Large intestine (tissue), 3 donors: ENCODE results near the gene LBHD2. TPM values are rescaled to one million over a fixed set of nuclear protein-coding genes. Genes with fewer than 3 reads are reported as not detected.
A peak's percentile ranks its signal among the peaks of the same experiment; 100 is the strongest.

ENCODE experiments used
- DNase-seq, 2 donors: peaks; one replicate each; pipeline versions ENCODE4 v3.0.0 to v3.0.0-alpha.2; 2013
- H3K27ac ChIP-seq: one replicate; pipeline ENCODE4 v1.5.1; 2013; ENCODE audit warnings: low read length
- H3K27me3 ChIP-seq: 2 replicates; pipeline ENCODE4 v1.6.1; 2013; ENCODE audit warnings: low read length; ENCODE audit not compliant: control insufficient read depth, insufficient read depth
- H3K36me3 ChIP-seq: 2 replicates; pipeline ENCODE4 v1.6.1; 2013; ENCODE audit warnings: low read length; ENCODE audit not compliant: control insufficient read depth, insufficient read depth
- H3K4me1 ChIP-seq: one replicate; pipeline ENCODE4 v1.6.1; 2013; ENCODE audit warnings: low read length; ENCODE audit not compliant: control insufficient read depth, insufficient read depth
- H3K4me3 ChIP-seq: one replicate; pipeline ENCODE4 v1.5.1; 2013; ENCODE audit warnings: low read length
- H3K9me3 ChIP-seq: one replicate; pipeline ENCODE4 v1.6.1; 2013; ENCODE audit warnings: mild to moderate bottlenecking, low read depth, low read length, moderate library complexity; ENCODE audit not compliant: control insufficient read depth
- WGBS: methylation state at CpG from one replicate; pipeline ENCODE4 v1.1.5; 2013; ENCODE audit warnings: low lambda C conversion rate; ENCODE audit not compliant: insufficient coverage; 5-methylcytosine and 5-hydroxymethylcytosine counted together
- polyA plus RNA-seq: library from polyadenylated mRNA; unstranded; fragments of 120-200 nt; gene quantifications from one replicate; pipeline ENCODE4 v1.2.1, GENCODE V29; 2013

LBHD2 gene
- polyA plus RNA-seq, 1 donor, result not detected

DNA sequence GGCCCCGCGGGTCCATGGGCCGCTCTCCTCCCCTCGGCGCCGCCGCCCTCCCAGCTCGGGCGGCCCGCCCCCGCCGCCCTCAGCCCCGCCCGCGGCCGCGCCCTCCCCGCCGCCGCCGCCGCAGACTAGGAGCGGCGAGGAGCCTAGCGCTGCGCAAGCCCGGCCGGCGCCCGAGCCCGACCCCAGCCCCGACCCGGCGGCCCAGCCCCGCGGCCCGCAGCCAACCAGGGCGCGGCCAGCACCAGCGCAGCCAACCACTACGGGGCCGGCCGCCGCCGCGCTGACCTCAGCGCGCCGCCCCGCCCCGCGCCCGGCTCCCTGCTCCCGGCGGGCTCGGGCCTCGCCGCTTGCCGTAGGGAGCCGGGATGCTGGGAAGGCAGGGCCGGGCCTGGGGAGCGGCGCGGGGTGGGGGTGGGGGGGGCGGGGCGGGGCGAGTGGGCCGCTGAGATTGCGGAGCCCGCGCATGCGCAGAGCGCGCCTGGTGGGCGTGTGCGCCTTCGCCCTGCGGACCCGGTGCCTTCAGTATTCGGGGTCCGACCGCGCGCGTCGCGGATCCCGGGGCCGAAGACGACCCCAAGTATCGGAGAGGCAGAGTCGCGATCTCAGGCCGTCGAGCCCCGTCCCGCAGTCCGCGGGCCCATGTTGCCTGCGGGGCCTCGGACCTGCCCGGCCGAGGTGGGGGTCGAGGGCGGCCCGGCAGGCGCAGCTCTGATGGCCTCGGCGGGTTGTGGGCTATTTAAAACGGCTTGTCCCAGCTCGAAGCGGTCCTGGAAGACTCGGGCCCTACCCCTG, 26.4 kb upstream of the LBHD2 start, which contains the start of gene CDC42BPB:
Gene CDC42BPB (minus strand): TSS at position 178 of the 792 bp plus-strand sequence. CDS start 376 bp downstream, outside the sequence.
- Histone ChIP-seq H3K4me3 (peak within 1 kb of the TSS; percentile 91), H3K4me1 (peaks cover 19% of the 10 kb centered on the region), H3K27me3 (no peaks in the 10 kb centered on the region), H3K27ac (peak within 1 kb of the TSS; percentile 89), H3K36me3 (peaks cover 5% of the 10 kb centered on the region), H3K9me3 (no peaks in the 10 kb centered on the region)
- peak; percentile 92 to 96 for DNase-seq
- WGBS, result no CpG with 5 or more reads among the region's 113 CpGs

DNA sequence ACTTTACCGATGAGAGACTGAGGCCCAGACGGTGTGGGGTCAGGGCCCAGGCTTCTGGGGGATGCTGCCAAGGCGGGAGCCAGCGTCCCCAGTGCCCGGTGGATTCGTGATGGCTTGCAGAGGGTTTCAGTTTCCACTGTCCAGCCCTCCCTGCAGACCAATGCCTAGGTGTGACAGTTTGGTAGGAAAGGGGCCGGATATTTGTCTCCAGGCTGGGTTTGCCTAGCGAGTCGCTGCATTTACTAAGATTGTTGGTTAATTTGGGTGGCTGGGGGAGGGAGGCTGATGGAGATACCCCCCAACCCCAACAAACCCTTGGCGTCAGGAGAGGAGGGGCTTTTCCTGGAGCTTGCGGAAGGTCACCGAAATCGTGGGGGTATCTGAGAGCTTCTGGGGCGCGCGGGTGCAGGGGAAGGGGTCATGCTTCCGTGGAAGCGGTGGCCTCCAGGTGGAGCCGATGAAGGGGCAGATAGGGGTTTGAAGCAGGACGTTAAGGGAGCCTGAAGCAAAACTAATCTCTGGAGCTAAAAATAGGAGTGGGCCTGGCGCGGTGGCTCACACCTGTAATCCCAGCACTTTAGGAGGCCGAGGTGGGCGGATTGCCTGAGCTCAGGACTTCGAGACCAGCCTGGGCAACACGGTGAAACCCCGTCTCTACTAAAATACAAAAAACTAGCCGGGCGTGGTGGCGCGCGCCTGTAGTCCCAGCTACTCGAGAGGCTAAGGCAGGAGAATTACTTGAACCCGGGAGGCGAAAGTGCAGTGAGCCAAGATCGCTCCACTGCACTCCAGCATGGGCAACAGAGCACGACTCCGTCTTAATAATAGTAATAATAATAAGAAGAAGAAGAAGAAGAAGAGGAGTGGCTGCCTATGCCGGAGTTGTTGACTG, 25.6 kb upstream of the LBHD2 start:
- Histone ChIP-seq H3K27me3 (no peaks in the 10 kb centered on the region), H3K4me3 (peak overlapping the region; percentile 86), H3K27ac (peak overlapping the region; percentile 74), H3K36me3 (peaks cover 5% of the 10 kb centered on the region), H3K9me3 (no peaks in the 10 kb centered on the region), H3K4me1 (peaks cover 19% of the 10 kb centered on the region)
- no peak for DNase-seq
- 95% methylated on average over 4 of the region's 39 CpGs for WGBS

DNA sequence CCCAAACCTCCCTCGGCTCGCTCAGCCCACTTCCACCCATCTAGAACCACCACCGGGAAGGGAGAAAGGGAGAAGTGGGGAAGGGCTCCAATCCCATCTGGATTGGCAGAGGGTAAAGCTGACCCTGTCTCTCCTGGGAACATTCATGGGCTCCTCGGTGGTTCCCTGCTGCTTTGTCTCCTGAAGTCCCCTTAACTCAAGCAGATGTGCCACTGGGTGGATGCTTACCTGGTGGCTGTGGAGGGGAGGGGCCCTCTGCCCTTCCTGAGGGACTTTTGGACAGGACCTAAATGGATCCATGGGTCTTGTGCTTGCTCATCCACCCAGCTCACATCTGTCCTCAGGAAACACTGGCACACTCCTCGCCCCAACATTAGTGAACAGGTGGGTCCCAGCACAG, 24.5 kb upstream of the LBHD2 start:
- Histone ChIP-seq H3K27ac (no peak overlapping the region), H3K27me3 (no peaks in the 10 kb centered on the region), H3K9me3 (no peaks in the 10 kb centered on the region), H3K36me3 (peaks cover 3% of the 10 kb centered on the region), H3K4me3 (no peak overlapping the region), H3K4me1 (peaks cover 19% of the 10 kb centered on the region)
- no peak for DNase-seq
- WGBS, result no CpG with 5 or more reads among the region's 5 CpGs

DNA sequence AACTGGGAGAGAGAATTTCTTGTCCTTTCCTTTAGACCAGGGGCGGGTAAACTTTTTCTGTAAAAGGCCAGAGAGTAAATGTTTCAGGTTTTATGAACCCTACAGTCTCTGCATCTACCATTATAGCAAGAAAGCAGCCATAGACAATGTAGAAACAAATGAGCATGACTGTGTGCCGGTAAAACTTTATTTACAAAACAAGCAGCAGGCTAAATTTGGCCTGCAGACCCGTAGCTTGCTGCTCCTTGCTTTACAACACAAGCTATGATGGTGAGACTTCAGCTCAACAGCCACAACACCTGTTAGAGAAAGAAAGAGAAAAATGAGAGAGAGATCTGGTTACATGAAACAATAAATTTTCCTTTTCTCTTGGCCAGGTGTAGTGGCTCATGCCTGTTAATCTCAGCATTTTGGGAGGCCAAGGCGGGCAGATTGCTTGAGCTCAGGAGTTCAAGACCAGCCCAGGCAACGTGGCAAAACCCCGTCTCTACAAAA, 22.5 kb upstream of the LBHD2 start:
- Histone ChIP-seq H3K36me3 (no peaks in the 10 kb centered on the region), H3K27me3 (no peaks in the 10 kb centered on the region), H3K4me1 (peaks cover 7% of the 10 kb centered on the region), H3K9me3 (no peaks in the 10 kb centered on the region), H3K4me3 (no peak overlapping the region), H3K27ac (no peak overlapping the region)
- no peak for DNase-seq
- 83% methylated on average over 1 of the region's 6 CpGs for WGBS

DNA sequence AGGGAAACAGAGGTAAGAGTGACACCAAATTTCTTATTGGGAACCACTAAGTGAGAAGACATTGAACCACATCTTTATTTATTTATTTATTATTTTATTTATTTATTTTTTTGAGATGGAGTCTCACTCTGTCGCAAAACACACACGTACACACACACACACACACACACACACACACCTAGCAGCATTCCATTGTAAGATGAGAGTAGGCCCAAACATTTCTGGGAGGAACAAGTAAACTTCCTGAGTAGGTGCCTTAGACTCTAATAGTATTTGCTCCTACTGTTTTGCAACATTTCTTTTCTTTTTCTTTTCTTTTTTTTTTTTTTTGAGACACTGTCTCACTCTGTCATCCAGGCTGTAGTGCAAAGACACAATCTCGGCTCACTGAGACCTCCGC, 19.6 kb upstream of the LBHD2 start:
- H3K36me3 ChIP-seq, result no peaks in the 10 kb centered on the region
- no peak overlapping the region for H3K27ac ChIP-seq
- no peak for DNase-seq
- no peak overlapping the region for H3K4me3 ChIP-seq
- 94% methylated on average over 2 of the region's 4 CpGs for WGBS
- H3K27me3 ChIP-seq, result no peaks in the 10 kb centered on the region
- no peaks in the 10 kb centered on the region for H3K9me3 ChIP-seq
- H3K4me1 ChIP-seq, result peaks cover 18% of the 10 kb centered on the region

DNA sequence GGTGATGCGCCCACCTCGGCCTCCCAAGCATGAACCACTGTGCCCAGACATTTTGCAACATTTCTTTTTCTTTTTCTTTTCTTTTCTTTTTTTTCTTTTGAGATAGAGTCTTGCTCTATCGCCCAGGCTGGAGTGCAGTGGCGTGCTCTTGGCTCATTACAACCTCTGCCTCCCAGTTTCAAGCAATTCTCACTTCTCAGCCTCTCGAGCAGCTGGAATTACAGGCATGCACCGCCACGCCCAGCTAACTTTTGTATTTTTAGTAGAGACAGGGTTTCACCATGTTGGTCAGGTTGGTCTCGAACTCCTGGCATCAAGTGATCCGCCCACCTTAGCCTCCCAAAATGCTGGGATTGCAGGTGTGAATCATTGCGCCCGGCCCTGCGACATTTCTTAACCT, 19.0 kb upstream of the LBHD2 start:
- WGBS, result 95% methylated on average over 4 of the region's 12 CpGs
- H3K4me1 ChIP-seq, result peaks cover 18% of the 10 kb centered on the region
- DNase-seq, result no peak
- H3K4me3 ChIP-seq, result no peak overlapping the region
- H3K27me3 ChIP-seq, result no peaks in the 10 kb centered on the region
- no peak overlapping the region for H3K27ac ChIP-seq
- no peaks in the 10 kb centered on the region for H3K36me3 ChIP-seq
- no peaks in the 10 kb centered on the region for H3K9me3 ChIP-seq

DNA sequence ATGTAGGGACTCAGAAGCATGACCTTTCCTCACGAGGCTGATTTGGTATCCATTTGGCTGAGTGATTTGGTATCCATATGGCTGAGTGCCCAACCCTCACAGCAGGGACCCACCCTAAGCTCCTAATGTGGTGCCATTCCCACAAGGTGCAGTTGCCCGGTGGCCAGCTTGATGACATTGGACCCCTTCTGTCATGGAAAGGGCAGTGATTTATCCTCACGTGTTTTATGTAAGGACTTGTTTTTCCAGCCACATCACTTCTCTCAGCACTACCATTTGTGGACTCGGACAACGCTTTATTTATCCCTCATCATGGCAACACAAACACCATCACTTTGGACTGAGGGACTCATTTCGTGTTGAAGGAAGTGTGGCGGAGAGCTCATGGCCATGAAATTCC, 18.1 kb upstream of the LBHD2 start:
- peaks cover 18% of the 10 kb centered on the region for H3K4me1 ChIP-seq
- no peaks in the 10 kb centered on the region for H3K36me3 ChIP-seq
- H3K9me3 ChIP-seq, result no peaks in the 10 kb centered on the region
- no peak overlapping the region for H3K27ac ChIP-seq
- no peaks in the 10 kb centered on the region for H3K27me3 ChIP-seq
- DNase-seq, result no peak
- WGBS, result no CpG with 5 or more reads among the region's 7 CpGs
- no peak overlapping the region for H3K4me3 ChIP-seq

DNA sequence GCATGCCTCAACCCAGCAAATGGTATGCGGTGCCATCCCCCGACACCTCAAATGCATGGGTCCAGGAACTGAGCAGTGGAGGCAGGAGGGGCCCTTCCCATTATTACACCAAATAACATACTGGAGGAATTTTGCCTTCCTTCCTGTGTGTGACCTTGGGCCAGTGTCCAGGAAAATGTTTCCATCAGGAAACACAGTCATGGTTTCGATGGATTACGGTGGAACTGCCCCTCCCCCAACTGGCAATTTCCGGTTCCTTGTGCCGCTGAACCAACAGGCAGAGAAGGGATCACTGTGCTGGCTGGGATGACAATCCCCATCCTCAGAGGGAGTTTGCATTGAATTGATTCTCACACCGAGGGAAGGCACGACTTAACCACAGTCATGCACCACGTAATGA, 17.6 kb upstream of the LBHD2 start:
- no CpG with 5 or more reads among the region's 9 CpGs for WGBS
- Histone ChIP-seq H3K9me3 (no peaks in the 10 kb centered on the region), H3K36me3 (no peaks in the 10 kb centered on the region), H3K27me3 (no peaks in the 10 kb centered on the region), H3K27ac (no peak overlapping the region), H3K4me1 (peaks cover 18% of the 10 kb centered on the region), H3K4me3 (no peak overlapping the region)
- DNase-seq, result no peak

DNA sequence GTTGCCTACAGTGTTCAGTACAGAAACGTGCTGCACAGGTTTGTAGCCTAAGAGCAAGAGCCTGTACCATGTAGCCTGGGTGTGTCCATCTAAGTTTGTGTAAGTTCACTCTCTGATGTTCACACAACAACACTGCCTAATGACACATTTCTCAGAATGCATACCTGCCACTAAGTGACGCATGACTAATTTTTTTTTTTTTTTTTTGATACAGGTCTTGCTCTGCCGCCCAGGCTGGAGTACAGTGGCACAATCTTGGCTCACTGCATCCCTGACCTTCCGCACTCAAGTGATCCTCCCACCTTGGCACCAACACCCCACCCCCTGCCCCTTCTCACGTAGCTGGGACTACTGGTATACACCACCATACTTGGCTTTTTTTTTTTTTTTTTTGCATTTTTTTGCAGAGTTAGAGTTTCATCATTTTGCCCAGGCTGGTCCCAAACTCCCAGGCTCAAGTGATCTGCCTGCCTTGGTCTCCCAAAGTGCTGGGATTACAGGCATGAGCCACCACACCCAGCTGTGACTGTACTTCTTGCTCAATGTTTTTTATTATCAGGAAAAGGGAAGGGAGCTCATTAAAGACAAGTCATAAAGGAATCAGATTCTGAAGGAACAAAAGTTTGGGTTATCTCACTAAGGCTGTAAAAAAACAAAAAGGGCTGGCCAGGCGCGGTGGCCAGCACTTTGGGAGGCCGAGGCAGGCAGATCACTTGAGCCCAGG, 16.6 kb upstream of the LBHD2 start:
- Histone ChIP-seq H3K27ac (peak overlapping the region; percentile 62), H3K4me1 (peaks cover 18% of the 10 kb centered on the region), H3K9me3 (no peaks in the 10 kb centered on the region), H3K36me3 (no peaks in the 10 kb centered on the region), H3K4me3 (no peak overlapping the region), H3K27me3 (no peaks in the 10 kb centered on the region)
- 0% methylated on average over 1 of the region's 8 CpGs for WGBS
- peak; percentile 57 to 79 for DNase-seq
